Hepatocyte (in vitro differentiated cells): ENCODE data around the gene SARDH. TPM values are rescaled to one million over a fixed set of nuclear protein-coding genes. Genes with fewer than 3 reads are reported as not detected.
"Not testable (repeated sequence)": the region's sequence is repeated elsewhere in the genome, so short reads cannot be mapped to it uniquely, and the experiment has no call there.

Source experiments
- DNase-seq: peaks from one replicate; pipeline ENCODE4 v3.0.0-alpha.2; 2016; ENCODE audit warnings: low spot score
- H2AFZ ChIP-seq: fragments of 200-600 bp; sonication (generic); 2 replicates; pipeline ENCODE4 v1.6.0; 2016; ENCODE audit warnings: antibody characterized with exemption, mild to moderate bottlenecking
- H3K27ac ChIP-seq: fragments of 200-600 bp; sonication (generic); 2 replicates; pipeline ENCODE4 v1.5.1; 2016; ENCODE audit warnings: mild to moderate bottlenecking
- H3K27me3 ChIP-seq: fragments of 200-600 bp; sonication (generic); 2 replicates; pipeline ENCODE4 v1.6.1; 2016
- H3K36me3 ChIP-seq: fragments of 200-600 bp; sonication (generic); replicated peaks from 2 replicates; pipeline ENCODE4 v1.5.1; 2016; ENCODE audit warnings: low read depth; ENCODE audit not compliant: insufficient read depth
- H3K4me1 ChIP-seq: fragments of 200-600 bp; sonication (generic); 2 replicates; pipeline ENCODE4 v1.5.1; 2016; ENCODE audit warnings: mild to moderate bottlenecking, moderate library complexity; ENCODE audit not compliant: insufficient read depth
- H3K4me2 ChIP-seq: fragments of 200-600 bp; sonication (generic); 2 replicates; pipeline ENCODE4 v1.6.0; 2016
- H3K4me3 ChIP-seq: fragments of 200-600 bp; sonication (generic); 2 replicates; pipeline ENCODE4 v1.5.1; 2016; ENCODE audit warnings: mild to moderate bottlenecking
- H3K79me2 ChIP-seq: fragments of 200-600 bp; sonication (generic); 2 replicates; pipeline ENCODE4 v1.6.0; 2017; ENCODE audit warnings: mild to moderate bottlenecking
- H3K9me2 ChIP-seq: fragments of 200-600 bp; sonication (generic); replicated peaks from 2 replicates; pipeline ENCODE4 v1.6.0; 2017; ENCODE audit warnings: mild to moderate bottlenecking; ENCODE audit not compliant: insufficient read depth
- H3K9me3 ChIP-seq: fragments of 200-600 bp; sonication (generic); 2 replicates; pipeline ENCODE4 v1.5.1; 2016; ENCODE audit warnings: low read depth, mild to moderate bottlenecking
- H4K20me1 ChIP-seq: fragments of 200-600 bp; sonication (generic); 2 replicates; pipeline ENCODE4 v1.6.0; 2016; ENCODE audit warnings: mild to moderate bottlenecking; ENCODE audit not compliant: insufficient read depth, poor library complexity, severe bottlenecking
- EZH2 ChIP-seq: fragments of 200-600 bp; sonication (generic); IDR thresholded peaks from 2 replicates; pipeline ENCODE4 v1.6.1; 2016; ENCODE audit warnings: antibody characterized with exemption, mild to moderate bottlenecking, borderline replicate concordance
- EZH2phosphoT487 ChIP-seq: fragments of 200-600 bp; sonication (generic); IDR thresholded peaks from one replicate; pipeline ENCODE4 v1.6.1; 2018; ENCODE audit warnings: antibody characterized with exemption, mild to moderate bottlenecking, low read depth, moderate library complexity; ENCODE audit not compliant: unreplicated experiment, severe bottlenecking
- WGBS: methylation state at CpG from one replicate; pipeline ENCODE4 v1.1.6; 2016; ENCODE audit warnings: low lambda C conversion rate; ENCODE audit errors: missing lambda C conversion rate; 5-methylcytosine and 5-hydroxymethylcytosine counted together
- polyA plus RNA-seq: library from polyadenylated mRNA; unstranded; fragments of >200 nt; fragmentation: Nextera tagmentation; extraction: Ambion mirVana; gene quantifications from 2 replicates; pipeline ENCODE4 v1.2.1, GENCODE V29; 2016
- total RNA-seq: library from RNA; depleted of rRNA; stranded (reverse); fragments of >200 nt; gene quantifications from 2 replicates; pipeline ENCODE4 v1.2.3, GENCODE V29; 2014
- TF ChIP-seq, protein P1 (sequence below): fragments of 200-600 bp; sonication (generic); IDR thresholded peaks from 2 replicates; pipeline ENCODE4 v1.5.1; 2016; ENCODE audit warnings: antibody characterized with exemption, mild to moderate bottlenecking; ENCODE audit not compliant: poor library complexity

Gene SARDH
- total and polyA plus RNA-seq, 2 experiments from 2014 or later, result 7.5 to 9.8 TPM

DNA sequence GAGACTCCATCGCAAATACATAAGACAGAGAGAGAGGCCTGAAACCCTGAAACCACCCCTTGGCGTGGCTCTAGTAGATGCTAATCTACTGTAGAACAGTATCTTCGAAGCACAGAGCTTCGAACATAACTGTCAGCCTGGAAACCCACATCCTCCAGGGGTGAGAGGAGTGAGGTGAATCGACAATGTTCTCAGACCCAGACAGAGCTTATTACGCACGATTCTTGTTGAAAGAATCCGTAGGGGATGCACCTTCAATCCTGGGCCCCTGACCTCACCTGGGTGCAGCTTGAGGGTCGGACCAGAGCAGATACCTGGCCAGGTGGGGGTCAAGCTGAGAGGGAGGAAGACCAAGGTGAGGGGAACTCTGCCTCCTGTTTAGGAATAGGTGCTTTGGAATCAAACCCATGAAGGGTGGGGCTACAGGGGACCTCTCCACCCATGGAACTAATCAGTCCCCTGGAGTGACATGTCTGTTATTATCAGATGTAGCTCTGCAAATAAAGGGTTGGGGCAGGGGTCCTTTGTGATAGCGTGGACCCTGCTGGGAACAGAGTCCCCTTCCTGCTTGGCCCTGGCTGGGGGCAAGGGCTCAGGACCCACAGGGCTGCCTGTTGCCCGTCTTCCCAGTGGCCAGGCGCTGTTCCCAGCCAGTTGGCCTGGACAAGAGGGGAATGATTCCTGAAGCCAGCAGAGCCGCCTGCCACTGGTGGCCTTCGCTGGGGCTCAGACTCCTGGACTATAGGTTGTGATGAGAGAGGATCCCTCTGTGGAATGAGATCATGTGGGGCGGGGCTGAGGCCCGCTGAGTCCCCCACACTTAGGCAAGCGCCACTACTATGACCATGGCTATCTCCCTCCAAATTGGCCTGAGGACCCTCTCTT is 60.8 kb downstream of the SARDH start:
- DNase-seq, result no peak
- Histone ChIP-seq H3K36me3 (no peaks in the 10 kb centered on the region), H3K27me3 (no peaks in the 10 kb centered on the region), H3K4me2 (no peak overlapping the region), H3K9me2 (no peaks in the 10 kb centered on the region), H3K9me3 (no peaks in the 10 kb centered on the region), H2AFZ (no peak overlapping the region), H3K79me2 (no peaks in the 10 kb centered on the region), H3K4me1 (peaks cover 7% of the 10 kb centered on the region), H3K27ac (no peak overlapping the region), H4K20me1 (no peaks in the 10 kb centered on the region), H3K4me3 (no peak overlapping the region)
- no peak for TF ChIP-seq EZH2phosphoT487
- TF ChIP-seq, protein P1, sequence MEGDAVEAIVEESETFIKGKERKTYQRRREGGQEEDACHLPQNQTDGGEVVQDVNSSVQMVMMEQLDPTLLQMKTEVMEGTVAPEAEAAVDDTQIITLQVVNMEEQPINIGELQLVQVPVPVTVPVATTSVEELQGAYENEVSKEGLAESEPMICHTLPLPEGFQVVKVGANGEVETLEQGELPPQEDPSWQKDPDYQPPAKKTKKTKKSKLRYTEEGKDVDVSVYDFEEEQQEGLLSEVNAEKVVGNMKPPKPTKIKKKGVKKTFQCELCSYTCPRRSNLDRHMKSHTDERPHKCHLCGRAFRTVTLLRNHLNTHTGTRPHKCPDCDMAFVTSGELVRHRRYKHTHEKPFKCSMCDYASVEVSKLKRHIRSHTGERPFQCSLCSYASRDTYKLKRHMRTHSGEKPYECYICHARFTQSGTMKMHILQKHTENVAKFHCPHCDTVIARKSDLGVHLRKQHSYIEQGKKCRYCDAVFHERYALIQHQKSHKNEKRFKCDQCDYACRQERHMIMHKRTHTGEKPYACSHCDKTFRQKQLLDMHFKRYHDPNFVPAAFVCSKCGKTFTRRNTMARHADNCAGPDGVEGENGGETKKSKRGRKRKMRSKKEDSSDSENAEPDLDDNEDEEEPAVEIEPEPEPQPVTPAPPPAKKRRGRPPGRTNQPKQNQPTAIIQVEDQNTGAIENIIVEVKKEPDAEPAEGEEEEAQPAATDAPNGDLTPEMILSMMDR, result no peak
- TF ChIP-seq EZH2, result no peak
- WGBS, result 95% methylated on average over 17 of the region's 17 CpGs

DNA sequence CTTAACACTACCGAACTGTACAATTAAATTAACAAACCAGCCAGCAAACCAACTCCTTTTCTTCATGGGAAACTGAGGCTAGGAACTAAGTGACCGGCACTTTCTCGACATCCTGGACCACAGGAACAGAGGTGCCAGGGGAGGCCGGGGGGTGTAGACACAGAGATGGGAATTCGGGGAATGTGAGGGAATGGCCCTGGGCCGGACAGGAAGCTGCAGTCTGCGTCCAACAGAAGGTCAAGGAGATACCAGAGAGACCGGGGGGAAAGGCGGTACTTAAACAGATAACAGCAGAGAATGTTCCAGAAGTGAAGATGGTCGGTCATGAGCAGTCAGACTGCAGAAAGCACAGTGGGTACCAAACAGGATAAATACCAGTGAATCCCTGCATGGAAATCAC is 61.7 kb downstream of the SARDH start:
- 68% methylated on average over 10 of the region's 10 CpGs for WGBS
- no peak for DNase-seq
- no peaks in the 10 kb centered on the region for H4K20me1 ChIP-seq
- no peaks in the 10 kb centered on the region for H3K79me2 ChIP-seq
- H3K4me2 ChIP-seq, result no peak overlapping the region
- no peaks in the 10 kb centered on the region for H3K27me3 ChIP-seq
- no peak overlapping the region for H3K4me3 ChIP-seq
- H2AFZ ChIP-seq, result no peak overlapping the region
- no peak overlapping the region for H3K27ac ChIP-seq
- H3K9me2 ChIP-seq, result no peaks in the 10 kb centered on the region
- no peaks in the 10 kb centered on the region for H3K9me3 ChIP-seq
- TF ChIP-seq, protein P1, result no peak
- TF ChIP-seq EZH2phosphoT487 (no peak), EZH2 (no peak)
- no peaks in the 10 kb centered on the region for H3K36me3 ChIP-seq
- peaks cover 7% of the 10 kb centered on the region for H3K4me1 ChIP-seq

- not testable (repeated sequence) for H3K27ac ChIP-seq, H3K4me2 ChIP-seq, H3K9me3 ChIP-seq, H3K9me2 ChIP-seq, H3K4me1 ChIP-seq, H2AFZ ChIP-seq, H3K27me3 ChIP-seq, H3K79me2 ChIP-seq, H4K20me1 ChIP-seq, H3K4me3 ChIP-seq, DNase-seq, H3K36me3 ChIP-seq
- WGBS, result 97% methylated on average over 3 of the region's 3 CpGs
Measured at GRCh38 chr9:133675796-133676195, 62.4 kb downstream of the SARDH start.

DNA sequence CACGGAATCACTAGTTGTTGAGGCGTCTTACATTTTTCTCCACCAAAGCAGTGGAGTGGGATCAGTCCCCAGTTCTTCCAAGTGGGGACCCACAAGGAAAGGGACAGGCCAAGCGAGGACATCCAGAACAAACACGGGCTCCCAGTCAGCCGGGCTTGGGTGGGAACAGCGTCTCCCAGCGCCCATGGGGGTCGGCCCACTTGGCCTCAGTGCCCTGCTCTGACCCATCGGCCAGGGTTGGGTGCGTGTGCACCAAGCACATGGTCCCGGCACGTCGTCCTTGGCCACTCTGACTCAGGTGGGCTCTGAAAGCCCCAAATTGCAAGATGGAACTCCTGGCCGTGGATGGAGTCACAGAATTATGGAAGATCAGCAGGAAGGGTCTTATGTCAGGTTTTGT is 64.1 kb downstream of the SARDH start:
- no peak overlapping the region for H3K27ac ChIP-seq
- 97% methylated on average over 14 of the region's 14 CpGs for WGBS
- H3K9me3 ChIP-seq, result no peaks in the 10 kb centered on the region
- H4K20me1 ChIP-seq, result no peaks in the 10 kb centered on the region
- no peaks in the 10 kb centered on the region for H3K27me3 ChIP-seq
- no peak overlapping the region for H3K4me3 ChIP-seq
- H3K4me2 ChIP-seq, result no peak overlapping the region
- peaks cover 7% of the 10 kb centered on the region for H3K4me1 ChIP-seq
- TF ChIP-seq, protein P1, result no peak
- TF ChIP-seq EZH2 (no peak), EZH2phosphoT487 (no peak)
- no peaks in the 10 kb centered on the region for H3K9me2 ChIP-seq
- H2AFZ ChIP-seq, result no peak overlapping the region
- DNase-seq, result no peak
- H3K79me2 ChIP-seq, result no peaks in the 10 kb centered on the region
- no peaks in the 10 kb centered on the region for H3K36me3 ChIP-seq
